AG08396 (cell line): Measurements from ENCODE around the gene CERK.
"Not testable (repeated sequence)": the region's sequence is repeated elsewhere in the genome, so short reads cannot be mapped to it uniquely, and the experiment has no call there.

Experiments used
- DNase-seq: peaks from one replicate; pipeline ENCODE4 v3.0.0; 2012; ENCODE audit warnings: low spot score, mixed read lengths

CERK gene

GRCh38 chr22:46648225-46648820, 89.7 kb downstream of the CERK start:
- DNase-seq = not testable (repeated sequence)

GRCh38 chr22:46646531-46647215, 91.4 kb downstream of the CERK start:
- DNase-seq = no peak

- not testable (repeated sequence) for DNase-seq
Measured at GRCh38 chr22:46642840-46643480, 95.1 kb downstream of the CERK start.

- DNase-seq = peak; percentile 56
Measured at GRCh38 chr22:46641811-46642266, 96.2 kb downstream of the CERK start.

GRCh38 chr22:46640293-46641055, 97.6 kb downstream of the CERK start:
- no peak for DNase-seq

- no peak for DNase-seq
Measured at GRCh38 chr22:46639843-46640242, 98.2 kb downstream of the CERK start.

- no peak for DNase-seq
Measured at GRCh38 chr22:46638601-46639431, 99.2 kb downstream of the CERK start.

- DNase-seq = no peak
Measured at GRCh38 chr22:46637711-46638600, 100.1 kb downstream of the CERK start.

GRCh38 chr22:46636221-46637002, 101.6 kb downstream of the CERK start:
- DNase-seq = no peak

GRCh38 chr22:46635756-46636155, 102.3 kb downstream of the CERK start:
- no peak for DNase-seq

- DNase-seq = not testable (repeated sequence)
Measured at GRCh38 chr22:46634973-46635685, 102.9 kb downstream of the CERK start.
